HG03064 (cell line): Measurements from ENCODE around the gene TTC21A.
A peak's percentile ranks its signal among the peaks of the same experiment; 100 is the strongest.

ENCODE experiments used
- ATAC-seq: cut with Tn5 transposase; IDR thresholded peaks from one replicate; pipeline ENCODE4 v1.9.1; 2021; ENCODE audit warnings: low read depth; ENCODE audit not compliant: unreplicated experiment

Gene TTC21A

DNA sequence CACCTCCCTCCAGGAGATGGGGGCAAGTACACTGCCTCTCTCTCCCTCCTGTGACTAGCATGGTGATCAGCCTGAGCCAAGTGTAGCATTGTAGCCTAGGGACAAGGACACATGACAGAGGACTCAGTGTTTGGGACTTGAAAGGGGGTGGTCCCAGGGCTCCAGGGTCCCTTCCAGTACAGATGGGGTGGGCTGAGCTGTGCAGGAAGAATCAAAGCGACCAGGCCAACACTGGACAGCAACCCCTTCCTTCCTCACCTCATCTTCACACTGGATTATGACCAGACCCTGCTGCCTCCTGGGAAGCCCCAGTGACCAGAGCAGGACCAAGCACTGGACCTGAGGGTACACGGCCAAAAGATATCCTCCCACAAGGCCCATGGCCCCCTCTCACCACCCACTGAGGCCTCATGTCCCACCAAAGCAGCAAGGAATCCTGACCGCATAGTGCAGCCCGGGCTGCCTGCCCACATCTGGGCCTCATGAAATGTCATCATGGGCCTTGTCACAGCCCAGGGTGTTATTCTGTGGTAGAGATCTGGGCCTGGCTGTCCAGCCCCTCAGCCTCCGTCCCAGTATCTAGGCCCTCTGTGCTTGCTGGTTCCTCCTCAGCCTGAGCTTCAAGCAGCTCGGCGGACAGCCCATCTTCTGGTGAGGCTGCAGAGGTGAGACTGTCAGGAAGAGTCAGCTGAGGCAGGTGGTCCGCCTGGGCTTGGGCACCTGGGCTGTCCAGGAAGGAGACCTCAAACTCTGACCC lies 9.6 kb upstream of the TTC21A start:
- no peak for ATAC-seq

DNA sequence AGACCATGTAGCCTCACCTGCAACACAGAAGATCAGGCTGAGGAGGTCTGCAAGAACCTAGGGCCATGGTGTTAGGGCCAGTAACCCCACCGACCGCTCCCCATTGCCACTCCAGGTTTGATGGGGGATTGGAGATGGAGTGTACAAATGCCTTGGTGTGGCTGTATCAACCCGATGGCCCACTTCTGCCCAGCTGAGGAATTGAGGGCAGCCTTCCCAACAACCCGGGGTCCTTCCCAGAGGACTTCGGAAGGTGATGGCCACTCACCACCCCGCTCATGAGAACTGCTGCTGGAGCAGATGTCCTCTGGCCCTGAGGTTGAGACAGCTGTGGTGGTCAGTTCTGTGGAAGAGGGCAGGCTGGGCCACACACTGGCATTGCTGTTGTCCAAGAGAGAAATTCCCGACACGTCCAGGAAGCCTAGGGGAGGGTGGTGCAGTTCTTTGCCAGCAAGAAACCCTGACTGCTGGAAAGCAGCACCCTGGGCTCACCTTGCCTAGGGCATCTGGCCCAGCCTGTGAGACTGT lies 8.9 kb upstream of the TTC21A start:
- ATAC-seq, result no peak

DNA sequence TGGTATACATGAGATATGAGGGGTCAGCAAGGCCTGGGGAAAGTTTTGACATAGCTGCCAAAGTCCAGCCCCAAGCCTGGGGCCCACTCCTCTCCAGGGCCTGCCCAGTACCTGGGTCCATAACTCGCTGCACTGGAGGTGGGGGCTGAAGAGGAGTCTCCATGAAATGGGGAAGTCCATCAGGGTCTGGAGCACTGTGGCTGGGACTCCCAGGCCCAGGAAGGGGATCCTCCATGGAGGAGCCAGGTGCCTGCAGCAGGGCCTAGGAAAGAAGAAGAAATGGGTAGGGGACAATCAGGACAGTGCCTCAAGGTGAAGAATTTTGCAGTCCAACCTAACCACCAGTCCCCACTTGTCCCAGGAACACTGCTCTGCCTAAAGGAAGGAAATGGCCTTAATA lies 8.2 kb upstream of the TTC21A start:
- ATAC-seq, result no peak

DNA sequence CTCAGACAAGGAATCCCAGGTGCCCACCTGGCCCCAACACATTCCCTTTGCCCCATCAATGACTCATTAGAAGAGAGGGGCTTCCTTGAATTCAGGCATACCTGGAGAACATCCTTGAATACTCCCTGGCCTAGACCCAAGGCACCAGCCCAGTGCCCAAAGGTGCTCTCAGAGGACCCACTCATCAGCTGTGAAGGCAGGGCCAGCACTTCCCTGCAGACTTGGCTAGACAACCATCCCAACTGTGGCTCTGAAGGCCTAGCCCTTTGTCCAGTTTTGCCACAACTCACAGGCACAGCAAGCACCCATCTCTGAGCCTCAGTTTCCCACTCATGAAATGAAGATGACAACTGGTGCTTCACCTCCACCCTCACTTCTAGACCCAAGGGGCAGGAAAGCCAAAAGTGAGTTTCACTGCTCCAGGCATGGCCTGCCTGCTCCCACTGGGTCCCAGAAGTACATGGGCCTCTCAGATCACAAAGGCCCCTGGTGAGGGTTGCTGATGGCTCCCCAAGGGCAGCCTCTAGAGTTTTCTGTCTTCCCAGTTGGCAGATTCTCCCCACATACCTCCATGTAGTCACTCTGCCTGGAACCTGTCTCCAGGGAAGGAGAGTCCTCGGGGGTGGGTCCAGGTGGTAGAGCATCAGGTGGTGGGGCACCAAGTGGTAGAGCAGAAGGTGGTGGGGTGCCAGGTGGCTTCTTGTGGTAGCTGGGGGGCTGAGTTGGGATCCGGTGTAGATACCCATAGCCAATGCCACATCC lies 7.6 kb upstream of the TTC21A start:
- ATAC-seq, result no peak

DNA sequence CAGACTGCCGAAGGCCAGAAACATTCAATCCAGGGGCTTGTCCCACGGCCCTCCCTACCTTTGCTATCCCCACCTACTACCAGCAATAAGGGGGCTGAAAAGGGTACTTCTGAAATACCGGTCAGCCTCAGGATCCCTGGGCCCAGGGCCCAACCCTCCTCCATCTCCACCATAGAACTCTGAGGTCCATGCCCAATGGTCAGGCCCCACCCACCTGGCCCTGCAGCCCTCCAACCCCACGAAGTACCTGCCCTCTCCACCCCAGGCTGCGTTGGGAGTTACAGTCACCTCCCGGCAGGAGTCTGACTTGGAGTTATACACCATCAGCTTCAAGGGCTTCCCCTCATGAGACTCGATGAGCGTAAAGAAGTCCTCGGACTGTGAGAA lies 7.0 kb upstream of the TTC21A start:
- no peak for ATAC-seq

DNA sequence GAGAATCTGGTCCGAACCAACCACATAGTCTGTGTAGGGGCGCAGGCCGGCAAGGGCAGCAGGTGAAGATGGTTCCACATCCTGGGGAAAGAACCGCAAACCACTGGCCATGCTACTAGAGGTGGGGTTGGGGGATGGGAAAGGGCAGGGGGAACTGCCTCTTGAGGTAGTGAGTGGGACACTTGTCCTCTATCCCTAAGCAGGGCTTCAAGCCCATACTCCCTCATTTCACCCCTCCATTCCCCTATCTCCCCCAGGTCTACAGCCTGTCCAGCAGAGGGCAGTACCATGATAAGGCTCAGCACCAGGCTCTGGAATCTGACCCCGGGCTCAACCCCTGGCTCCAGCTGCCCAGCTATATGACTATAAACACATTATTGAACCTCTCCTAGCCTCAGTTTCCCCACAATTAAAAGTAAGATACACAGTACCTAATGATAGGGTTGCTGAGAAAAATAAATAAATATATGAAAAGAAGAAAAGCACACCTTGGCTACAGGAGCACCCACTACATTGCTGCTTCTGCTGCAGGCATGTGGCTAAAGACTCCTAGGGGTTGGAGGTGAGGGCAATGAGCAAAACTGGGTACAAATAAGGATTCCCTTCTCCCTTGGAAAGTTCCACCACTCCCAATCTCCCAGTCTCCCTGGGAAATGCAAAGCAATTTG lies 6.3 kb upstream of the TTC21A start:
- ATAC-seq, result no peak

DNA sequence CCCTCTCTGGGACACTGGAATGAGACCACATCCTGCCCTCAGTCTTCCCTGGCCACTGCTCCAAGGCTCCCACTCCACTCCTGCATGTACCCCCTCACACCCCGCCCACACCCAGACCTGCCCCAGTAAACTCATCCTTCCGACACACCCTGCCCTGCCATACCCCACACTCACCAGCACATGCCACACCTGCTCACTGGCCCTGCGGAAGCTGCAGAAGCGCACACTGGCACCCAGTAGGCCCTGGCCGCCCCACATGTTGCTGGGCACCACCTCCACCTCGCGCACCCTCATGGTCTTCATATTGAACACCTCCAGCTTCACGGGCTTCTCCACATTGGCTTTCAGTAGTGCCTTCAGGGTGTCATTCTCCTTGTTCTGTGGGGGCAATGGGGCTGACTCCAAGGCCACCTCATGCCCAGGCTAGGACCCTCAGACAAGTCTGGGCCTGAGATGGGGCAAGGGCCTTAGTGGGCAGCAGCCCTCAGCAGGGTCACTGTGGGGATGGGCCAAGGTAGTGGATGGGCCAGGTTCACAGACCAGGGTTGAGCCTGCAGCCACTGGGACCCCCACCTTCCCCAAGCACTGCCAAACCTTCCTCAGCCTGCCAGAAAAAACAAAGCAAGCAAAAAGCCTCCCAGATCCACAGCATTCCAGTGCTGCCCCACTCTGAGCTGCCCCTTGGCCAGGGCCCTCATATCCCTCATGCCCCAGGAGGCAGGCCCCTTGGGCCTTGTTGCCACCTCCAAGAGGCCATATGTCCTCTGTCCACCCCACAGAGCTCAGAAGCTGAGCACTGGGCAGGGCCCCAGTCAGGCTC lies 4.8 kb upstream of the TTC21A start:
- ATAC-seq, result no peak

DNA sequence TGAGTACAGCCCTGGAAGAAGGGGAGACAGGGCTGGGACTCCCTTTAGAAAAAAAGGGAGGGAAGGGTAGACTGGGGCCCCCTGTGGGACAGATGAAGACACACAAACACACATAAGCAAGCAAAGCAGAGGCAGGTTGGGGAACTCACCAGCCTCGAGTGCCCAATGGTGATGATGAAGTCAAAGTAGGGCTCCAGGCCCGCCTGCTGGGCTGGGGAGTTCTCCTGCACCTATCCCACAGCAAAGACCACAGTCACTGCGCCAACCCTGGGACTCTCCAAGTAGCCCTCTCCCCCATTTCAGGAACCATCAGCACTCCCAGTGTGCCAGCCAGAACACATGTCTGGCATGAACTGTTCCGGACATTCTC lies 4.2 kb upstream of the TTC21A start:
- no peak for ATAC-seq

DNA sequence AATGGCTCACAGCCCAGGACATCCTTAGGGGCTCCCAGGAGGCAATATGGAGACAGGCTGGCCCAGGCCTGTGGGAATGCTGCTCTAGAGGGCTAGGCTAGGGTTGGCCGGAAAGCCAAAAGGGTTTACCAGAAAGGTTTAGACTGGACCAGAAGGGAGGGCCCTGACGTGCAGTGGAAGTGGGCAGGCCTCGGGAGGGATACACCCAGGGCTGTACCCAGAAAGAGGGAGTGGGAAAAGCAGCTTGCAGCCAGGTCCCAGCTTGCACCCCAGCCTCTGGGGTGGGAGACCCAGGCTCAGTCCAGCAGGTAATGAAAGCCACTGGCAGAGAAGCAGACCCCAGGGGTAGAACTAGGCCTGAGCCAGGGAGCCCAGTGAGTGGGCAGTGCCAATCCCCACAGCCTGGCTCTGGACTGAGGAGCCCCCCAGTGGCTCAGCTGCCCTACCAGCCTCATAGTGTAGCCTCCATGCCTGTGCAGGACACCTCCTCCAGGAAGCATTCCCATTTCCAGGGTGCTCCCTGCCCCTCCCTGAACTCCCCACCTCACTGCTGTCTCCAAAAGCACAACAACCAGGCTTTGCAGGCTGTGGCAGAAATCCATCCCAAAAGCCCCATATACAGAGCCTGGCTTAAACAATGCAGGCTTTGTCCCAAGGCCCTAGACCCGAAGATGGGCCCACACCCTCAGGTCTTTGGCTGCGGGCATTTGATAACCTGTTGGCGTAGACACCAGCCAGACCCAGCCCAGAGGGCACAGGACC lies 3.5 kb upstream of the TTC21A start:
- no peak for ATAC-seq

DNA sequence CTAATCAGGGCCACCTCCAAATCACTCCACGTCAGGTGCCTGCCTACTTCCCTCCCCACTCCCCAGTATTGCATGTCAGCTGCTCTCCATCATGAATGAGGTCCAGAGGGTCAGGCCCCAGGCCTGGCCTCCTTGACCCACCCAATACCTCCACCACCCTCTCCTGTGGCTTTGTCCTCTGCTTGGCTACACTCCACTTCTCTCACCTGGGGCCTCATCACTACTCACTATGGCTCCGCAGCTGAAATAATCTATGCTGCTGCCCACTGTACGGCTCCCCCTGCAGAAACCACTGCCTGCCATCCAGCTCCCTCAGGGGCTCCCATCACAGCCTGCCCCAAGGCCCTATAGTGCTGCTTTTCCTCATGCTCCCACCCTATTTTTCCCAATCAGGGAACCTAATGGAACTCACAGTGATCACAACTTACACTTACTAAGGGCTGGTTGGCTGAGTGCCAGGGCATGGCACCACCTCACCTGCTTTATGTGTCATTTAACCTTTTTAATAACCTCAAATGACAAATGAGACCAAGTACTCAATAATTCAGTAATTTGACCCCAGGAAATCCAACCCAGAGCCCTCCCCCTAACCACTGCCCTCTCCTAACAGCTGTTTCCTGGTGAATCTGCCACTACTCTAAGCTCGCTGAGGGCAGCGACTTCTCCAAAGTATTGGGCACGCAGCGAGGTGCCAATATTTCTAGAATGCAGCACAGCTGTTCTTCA lies 2.4 kb upstream of the TTC21A start:
- ATAC-seq, result no peak

DNA sequence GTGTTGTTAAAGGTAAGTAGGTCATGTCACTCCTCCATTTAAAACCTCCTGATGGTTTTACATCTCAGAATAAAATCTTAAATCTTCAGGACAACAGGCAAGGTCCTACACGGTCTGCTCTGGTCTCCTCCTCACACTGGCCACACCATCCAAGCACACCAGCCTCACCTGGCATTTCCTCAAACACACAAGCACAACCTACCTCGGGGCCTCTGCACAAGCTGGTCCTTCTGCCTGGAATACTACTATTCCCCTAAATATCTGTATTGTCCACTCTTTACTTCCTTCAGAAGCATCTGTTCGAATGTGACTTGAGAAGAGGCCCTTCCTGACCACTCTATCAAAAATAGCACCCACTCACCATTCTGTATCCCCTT lies 1.8 kb upstream of the TTC21A start:
- no peak for ATAC-seq

DNA sequence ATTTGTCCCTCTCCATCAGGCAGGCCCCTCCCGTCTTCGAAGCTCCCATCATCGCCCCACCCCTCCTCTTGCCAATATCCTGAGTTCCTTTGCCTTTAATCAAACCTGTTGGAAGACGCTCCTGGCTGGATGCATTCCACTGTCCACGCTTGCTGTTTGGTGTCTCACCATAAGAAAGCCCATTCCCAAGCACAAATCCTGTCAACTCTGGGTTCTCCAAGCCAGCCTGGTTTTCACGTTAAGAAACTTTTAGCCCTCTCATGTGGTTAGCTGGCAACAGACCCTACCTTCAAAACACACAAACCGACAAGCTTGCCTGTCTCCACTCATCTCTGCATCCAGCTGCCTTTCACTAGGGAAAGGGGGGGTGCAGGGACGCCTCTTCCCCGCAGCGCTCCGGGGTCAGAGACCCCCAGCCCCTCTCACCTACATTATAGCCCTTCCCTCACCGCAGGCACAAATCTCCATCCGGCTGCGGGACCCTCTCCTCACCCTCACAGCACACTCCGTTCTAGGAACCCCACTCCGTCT lies 1.1 kb upstream of the TTC21A start:
- ATAC-seq, result no peak

DNA sequence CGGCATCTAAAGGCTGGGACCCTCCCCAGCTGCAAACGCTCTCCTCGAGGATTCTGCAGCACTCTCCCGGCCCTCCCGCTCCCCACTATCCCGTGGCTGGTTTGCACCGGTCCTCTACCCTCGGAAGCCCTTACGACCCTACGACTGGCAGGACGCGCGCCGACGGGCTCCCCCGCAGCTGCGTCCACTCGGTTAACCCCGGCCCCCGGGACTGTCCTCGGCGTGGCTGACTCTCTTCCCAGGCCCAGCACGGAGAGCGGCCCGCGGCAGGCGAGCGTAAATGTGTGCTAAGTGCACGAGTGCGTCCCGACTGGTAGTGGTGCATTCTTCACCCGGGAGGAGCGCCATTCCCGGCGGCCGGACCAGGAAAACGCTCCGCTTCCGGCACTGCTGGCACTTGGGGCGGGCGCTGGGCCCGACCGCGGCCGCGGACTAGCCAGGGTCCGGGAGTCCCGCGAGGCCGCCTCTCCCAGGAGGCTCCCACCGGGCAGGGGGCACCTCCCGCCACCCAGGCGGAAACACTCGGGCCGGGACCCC lies 561 bp upstream of the TTC21A start:
- ATAC-seq, result peak; percentile 13

DNA sequence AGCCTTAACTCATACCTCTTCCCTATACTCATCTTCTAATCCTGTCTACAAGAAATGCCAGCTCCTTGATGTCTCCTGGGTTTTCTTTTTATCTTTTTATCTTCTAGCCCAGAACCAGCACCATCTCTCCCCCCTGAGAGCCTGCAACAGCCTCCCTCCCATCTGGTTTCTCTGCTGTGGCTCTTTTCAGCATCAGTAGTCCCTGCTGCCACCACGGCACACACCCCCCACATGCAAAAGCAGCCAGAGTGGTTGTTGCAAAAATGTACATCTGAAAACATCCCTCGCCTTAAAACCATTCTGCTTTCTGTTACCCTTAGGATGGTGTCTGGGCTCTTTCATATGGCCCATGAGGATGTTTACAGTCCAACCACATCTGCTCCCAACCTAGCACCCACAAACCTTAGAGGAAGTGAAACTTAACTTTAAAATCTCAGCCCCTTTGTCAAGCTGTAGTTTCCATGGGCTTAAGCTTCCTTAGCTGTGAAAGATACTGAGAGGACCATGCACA lies 775 bp downstream of the TTC21A start:
- ATAC-seq, result peak; percentile 61

DNA sequence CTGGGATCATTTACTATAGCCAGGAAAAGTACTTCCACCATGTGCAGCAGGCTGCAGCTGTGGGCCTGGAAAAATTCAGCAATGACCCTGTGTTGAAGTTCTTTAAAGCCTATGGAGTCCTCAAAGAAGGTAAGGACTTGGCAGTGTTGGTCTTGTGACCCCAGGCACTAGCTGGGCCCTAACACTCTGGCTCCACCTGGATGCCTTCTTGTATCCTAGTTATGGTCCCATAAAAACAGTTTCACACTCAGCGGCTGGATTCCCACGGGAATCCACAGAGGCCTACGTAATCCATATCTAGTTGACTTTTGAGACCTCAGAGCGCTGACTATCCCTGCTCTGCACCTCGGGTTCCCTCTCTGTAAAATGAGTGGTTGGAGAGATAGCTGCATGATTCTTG lies 1.6 kb downstream of the TTC21A start:
- no peak for ATAC-seq

DNA sequence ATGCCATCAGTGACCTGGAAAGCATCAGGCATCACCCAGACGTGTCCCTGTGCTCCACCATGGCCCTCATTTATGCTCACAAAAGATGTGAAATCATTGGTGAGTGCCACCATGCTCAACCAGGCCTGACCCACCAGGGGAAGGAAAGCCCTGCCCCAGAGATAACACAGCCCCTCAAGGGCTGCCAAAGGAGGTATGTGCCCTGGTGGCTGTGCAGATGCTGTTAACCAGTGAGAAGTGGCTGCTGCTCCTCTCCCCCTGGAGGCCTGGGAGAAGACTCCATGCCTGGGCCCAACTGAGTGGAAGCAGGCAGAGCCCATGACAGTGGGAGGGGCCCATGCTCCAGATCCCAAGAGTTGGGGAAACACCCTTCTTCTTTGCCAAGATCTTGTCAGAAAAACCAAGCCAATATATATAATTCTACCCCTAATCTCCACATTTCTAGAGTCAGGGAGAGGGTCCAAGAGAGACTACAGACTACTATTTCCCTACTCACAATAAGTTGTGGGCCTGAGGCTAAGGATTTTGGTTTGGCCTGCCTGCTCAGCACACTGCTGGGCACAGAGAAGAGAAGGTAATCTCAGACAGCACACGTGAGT lies 2.7 kb downstream of the TTC21A start:
- ATAC-seq, result no peak

DNA sequence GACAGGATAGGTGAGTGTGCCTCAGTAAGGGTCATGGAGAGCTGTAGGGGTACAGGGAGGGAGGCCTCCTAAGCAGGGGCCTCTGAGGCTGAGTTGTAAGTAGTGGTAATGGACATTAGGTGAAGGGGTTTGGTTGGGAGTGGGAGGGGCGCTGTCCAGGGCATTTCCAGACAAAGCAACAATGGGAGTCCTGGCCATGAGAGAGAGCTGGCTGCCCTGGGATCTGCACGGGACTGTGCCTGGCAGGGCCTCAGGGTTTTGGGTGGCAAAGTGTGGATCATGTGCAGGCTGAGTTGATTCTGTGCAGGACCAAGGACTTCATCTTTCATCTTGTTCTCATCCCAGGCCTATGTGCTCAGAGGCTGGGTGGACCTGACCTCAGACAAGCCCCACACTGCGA lies 4.6 kb downstream of the TTC21A start:
- no peak for ATAC-seq

DNA sequence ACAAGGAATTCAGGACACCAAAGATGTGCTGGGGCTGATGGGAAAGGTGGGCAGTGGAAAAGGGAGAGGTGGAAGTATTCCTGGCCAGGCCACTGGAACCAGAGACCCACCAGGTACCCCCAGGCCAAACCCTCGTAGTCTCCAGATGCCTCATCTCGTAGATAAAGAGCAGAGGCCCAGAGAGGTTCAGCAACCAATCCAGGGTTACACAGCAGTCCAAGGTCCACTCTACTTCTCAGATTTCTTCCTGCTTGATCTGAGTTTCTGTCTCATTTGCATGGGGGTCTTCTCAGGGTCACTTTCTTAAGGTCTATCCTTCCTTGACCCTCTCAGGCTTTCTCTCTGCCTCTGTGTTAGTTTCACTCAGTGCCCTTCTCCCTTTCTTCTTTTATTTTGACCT lies 5.1 kb downstream of the TTC21A start:
- ATAC-seq, result no peak
